Neuron (in vitro differentiated cells): Measurements from ENCODE around the gene SELENON.

Experiments
- H2AFZ ChIP-seq: one replicate; pipeline ENCODE4 v1.6.1; 2013; ENCODE audit warnings: low read depth, mild to moderate bottlenecking, inconsistent platforms, low read length, moderate library complexity
- H3K27me3 ChIP-seq: one replicate; pipeline ENCODE4 v1.6.1; 2013; ENCODE audit warnings: low read length; ENCODE audit not compliant: insufficient read depth
- H3K36me3 ChIP-seq: one replicate; pipeline ENCODE4 v1.6.1; 2013; ENCODE audit warnings: low read length; ENCODE audit not compliant: insufficient read depth
- H3K4me1 ChIP-seq: one replicate; pipeline ENCODE4 v1.6.1; 2013; ENCODE audit warnings: low read length; ENCODE audit not compliant: insufficient read depth
- H3K4me3 ChIP-seq: 2 replicates; pipeline ENCODE4 v1.5.1; 2013; ENCODE audit warnings: mild to moderate bottlenecking, low read length, moderate library complexity
- H3K9me3 ChIP-seq: one replicate; pipeline ENCODE4 v1.6.1; 2013; ENCODE audit warnings: low read length

Gene SELENON

DNA sequence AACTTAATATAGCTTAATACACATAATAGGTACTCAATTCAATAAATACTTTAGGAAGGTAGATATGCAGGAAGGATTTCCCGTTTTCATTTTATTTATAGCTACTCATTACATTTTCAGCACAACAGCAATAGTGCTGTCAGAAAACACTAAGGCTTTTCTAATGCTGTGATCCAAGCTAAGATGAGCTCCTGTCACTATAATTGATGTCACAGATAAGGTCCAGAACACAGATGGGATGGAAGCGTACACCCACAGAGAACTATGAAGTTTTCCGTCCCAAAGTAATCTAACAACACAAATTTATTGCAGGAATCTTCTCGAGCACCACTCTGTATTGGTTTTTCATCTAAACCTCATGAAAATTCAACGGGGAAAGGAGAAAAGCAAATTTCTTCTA is 45.7 kb downstream of the SELENON start:
- no peaks in the 10 kb centered on the region for H3K36me3 ChIP-seq
- no peaks in the 10 kb centered on the region for H3K27me3 ChIP-seq
- H3K4me3 ChIP-seq = no peak overlapping the region
- H3K9me3 ChIP-seq = no peaks in the 10 kb centered on the region
- H3K4me1 ChIP-seq = no peaks in the 10 kb centered on the region
- no peak overlapping the region for H2AFZ ChIP-seq

DNA sequence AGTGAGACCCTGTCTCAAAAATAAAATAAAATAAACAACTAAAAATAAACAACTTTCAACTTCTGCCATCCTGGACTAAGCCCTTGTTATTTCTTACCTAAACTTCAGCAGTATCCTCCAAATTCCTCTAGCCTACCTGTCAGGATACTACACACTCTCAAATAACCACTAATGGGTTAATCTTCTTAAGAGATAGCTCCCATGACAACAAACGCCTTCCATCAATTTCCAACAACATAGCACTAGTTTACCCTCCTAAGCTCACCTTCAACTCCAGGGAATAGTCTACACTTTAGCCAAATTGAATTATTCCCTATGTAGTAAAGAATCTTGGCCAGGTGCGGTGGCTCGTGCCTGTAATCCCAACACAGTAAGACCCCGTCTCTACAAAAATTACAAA is 47.9 kb downstream of the SELENON start:
- H3K4me3 ChIP-seq = no peak overlapping the region
- H3K36me3 ChIP-seq = no peaks in the 10 kb centered on the region
- no peaks in the 10 kb centered on the region for H3K9me3 ChIP-seq
- no peaks in the 10 kb centered on the region for H3K27me3 ChIP-seq
- H3K4me1 ChIP-seq = no peaks in the 10 kb centered on the region
- no peak overlapping the region for H2AFZ ChIP-seq

DNA sequence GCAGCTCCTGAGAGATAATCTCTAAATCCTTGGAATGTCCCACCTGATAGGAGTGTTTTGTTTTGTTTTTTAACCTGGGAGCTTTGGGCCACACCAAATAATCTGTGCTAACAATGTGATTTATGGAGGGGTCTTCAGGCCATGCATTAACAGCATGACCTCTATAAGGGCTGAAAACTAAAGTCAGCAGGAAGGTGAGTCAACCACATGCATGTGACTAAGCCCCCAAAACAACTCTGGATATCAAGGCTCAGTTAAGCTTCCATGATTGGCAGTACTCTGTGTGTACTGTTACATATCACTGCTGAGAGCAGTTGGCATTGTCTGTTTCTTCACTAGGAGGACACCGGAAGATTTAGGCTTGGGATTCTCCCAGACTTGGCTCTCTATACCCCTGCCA is 48.5 kb downstream of the SELENON start:
- Histone ChIP-seq H3K36me3 (no peaks in the 10 kb centered on the region), H3K4me1 (no peaks in the 10 kb centered on the region), H3K27me3 (no peaks in the 10 kb centered on the region), H3K9me3 (no peaks in the 10 kb centered on the region), H3K4me3 (no peak overlapping the region), H2AFZ (no peak overlapping the region)

DNA sequence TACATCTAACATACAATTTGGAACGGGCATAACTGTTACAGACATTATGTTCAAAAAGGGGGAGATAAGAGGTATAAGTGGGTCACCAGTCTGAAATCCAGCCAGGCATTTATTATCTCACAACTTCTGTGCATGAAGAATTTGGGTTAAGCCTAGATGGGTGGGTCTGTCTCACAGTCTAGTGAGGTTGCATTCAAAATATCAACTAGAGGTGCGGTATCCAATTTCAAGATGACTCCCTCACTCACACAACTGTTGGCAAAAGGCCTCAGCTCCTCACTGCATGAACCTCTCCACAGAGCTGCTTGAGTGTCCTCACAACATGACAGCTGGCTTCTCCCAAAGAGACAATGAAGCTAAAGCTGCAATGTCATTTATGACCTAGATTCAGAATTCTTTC is 54.6 kb downstream of the SELENON start:
- Histone ChIP-seq H2AFZ (no peak overlapping the region), H3K9me3 (no peaks in the 10 kb centered on the region), H3K4me3 (no peak overlapping the region), H3K36me3 (no peaks in the 10 kb centered on the region), H3K27me3 (no peaks in the 10 kb centered on the region), H3K4me1 (peaks cover 8% of the 10 kb centered on the region)

DNA sequence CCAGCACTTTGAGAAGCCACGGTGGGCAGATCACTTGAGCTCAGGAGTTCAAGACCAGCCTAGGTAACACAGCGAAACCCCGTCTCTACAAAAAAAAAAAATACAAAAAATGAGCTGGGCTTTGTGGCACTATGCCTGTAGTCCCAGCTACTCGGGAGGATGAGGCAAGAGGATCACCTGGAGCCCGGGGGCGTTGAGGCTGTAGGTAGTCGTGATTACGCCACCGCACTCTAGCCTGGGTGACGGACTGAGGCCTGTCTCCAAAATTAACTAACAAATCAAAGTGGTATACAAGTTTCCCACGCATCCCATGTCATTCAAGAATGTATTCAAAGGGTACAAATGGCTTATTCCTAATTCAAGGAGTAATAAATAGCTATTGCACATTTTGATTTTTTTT is 56.9 kb downstream of the SELENON start:
- no peaks in the 10 kb centered on the region for H3K9me3 ChIP-seq
- peaks cover 13% of the 10 kb centered on the region for H3K4me1 ChIP-seq
- no peak overlapping the region for H3K4me3 ChIP-seq
- no peaks in the 10 kb centered on the region for H3K27me3 ChIP-seq
- H3K36me3 ChIP-seq = no peaks in the 10 kb centered on the region
- no peak overlapping the region for H2AFZ ChIP-seq

DNA sequence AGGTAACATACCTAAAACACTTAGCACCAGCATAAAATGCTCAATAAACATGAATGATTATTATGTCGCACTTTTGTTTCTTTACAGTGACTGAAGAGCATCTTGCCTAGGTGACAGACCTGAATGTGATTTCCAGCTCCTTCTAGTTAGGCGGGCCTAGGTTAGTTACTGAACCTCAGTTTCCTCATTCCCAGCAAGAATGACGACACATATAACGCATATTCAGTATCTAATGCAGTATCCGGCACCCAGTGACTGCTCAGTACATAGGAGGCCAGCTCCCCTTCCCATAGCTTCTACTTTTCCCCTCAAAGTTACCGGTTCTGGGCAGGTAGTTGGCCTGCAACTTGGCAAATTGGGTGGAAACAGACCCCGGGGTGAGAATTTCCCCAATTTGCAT is 58.5 kb downstream of the SELENON start:
- Histone ChIP-seq H3K9me3 (no peaks in the 10 kb centered on the region), H3K4me1 (peaks cover 13% of the 10 kb centered on the region), H3K4me3 (peak overlapping the region; percentile 75), H3K36me3 (peaks cover 7% of the 10 kb centered on the region), H3K27me3 (no peaks in the 10 kb centered on the region), H2AFZ (no peak overlapping the region)

DNA sequence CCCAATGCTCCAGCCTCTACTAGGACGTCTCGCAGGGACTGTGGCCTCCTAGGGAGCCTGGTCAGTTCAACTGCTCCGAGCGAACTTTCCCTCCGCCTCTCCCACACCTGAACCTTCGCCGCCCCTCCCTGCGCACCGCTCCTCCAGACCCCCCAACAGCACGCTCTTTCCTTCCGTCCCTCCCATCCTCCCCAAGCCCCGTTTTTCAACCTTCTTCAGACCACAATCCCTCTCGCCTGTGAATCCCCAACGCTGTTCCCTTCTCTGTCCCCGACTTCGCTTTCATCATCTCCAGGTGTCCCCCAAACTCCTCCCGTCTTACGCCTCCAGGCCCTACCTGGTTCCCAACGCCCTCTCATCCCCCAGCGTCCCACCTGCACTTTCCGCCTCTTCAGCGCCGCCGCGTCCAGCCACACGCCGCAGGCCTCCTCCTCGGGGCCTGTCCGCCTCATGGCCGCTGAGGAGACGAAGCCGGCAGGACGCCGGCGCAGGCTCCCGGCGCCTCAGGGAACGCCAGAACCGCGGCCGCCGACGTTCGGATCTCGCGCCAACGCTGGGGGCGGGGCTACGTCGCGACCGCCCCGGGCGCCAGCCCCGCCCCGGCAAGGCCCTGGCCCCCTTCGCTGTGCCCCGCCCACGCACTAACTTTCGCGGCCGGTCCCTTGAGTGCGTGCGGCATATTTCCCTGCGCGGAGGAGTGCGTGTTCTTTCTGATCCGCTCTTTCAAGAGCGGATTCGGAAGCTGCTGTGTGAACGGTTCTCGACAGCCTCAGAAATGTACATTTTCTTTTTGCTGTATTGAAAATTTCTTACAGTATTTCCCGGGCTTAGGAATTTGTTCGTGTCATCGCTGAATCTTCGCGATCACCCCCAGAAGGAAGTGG is 59.2 kb downstream of the SELENON start, which contains the start of gene AUNIP:
Gene AUNIP (minus strand): TSS at position 552 of the 884 bp plus-strand sequence. CDS start 100 bp downstream, at position 452.
- no peaks in the 10 kb centered on the region for H3K9me3 ChIP-seq

DNA sequence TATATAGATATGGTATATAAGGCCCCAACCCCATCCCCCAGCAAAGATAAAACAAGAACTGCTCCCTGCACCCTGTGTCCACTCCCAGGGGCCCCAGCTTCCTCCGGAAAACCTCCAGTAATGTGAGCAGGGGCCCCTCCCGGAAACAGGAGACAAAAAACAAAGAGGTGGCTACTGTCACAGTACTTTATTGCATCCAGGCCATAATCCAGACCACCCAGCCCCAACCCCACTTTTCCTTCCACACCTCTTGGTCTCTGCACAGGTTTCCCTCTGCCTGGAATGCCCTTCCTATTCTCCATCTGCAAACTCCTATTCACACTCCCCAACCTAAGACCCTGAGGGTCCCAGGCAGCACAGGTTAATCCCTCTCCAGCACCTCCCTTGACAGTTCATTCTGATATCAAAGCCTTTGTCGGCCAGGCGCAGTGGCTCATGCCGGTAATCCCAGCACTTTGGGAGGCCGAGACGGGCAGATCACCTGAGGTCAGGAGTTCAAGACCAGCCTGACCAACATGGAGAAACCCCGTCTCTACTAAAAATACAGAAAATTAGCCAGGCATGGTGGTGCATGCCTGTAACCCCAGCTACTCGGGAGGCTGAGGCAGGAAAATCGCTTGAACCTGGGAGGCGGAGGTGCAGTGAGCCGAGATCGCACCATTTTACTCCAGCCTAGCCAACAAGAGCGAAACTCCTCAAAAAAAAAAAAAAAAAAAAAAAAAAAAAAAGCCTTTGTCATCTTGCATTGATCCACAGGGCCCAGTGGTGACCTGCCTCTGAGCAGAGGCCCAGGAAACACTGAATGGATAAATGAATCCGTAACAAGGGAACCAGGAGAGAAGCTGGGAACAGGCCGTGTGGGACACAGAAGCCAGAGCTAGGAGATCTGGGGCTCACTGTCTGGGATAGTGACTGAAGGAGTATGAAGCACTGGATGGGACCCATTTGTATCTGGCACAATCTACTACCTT is 61.6 kb downstream of the SELENON start:
- Histone ChIP-seq H3K36me3 (peaks cover 7% of the 10 kb centered on the region), H3K27me3 (no peaks in the 10 kb centered on the region), H3K4me3 (no peak overlapping the region), H2AFZ (no peak overlapping the region), H3K4me1 (peaks cover 13% of the 10 kb centered on the region), H3K9me3 (no peaks in the 10 kb centered on the region)

More for the DNA sequence above, 59.2 kb downstream of the SELENON start, which contains the start of gene AUNIP:
- Histone ChIP-seq H3K4me1 (peaks cover 13% of the 10 kb centered on the region), H3K4me3 (peak within 1 kb of the TSS; percentile 75), H3K27me3 (no peaks in the 10 kb centered on the region), H3K36me3 (peaks cover 7% of the 10 kb centered on the region), H2AFZ (peak within 1 kb of the TSS; percentile 63)

DNA sequence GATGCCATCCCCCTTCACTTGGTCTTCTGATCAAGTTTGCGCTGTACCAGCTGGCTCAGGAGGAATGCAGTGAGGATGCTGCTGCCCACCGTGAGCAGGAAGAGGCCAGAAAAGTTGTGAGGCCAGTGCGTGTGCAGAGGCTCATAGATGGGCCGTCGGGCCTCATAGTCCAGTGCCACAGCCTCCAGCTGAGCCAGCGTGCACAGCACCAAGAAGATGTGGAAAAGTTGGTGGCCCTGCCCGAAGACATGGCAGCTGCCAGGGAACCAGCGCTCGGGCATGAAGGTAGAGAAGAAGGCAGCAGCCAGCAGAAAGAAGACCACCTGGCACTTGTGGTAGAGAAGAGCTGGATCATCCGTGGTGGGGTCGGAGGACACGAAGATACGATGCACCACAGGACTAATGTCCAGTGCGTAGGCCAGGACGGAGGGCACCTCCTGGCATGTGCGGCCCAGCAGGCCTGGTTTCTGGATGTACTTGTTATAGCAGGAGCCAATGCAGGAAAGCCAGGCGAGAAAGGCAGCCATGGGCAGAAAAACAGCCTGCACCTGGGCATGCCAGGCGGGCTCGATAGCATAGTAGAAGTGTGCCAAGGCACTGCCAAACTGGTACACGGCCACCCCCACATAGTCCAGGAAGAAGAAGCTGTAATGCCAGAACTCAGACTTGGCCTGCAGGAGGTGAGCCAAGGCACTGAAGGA is 62.9 kb downstream of the SELENON start:
- no peaks in the 10 kb centered on the region for H3K27me3 ChIP-seq
- peaks cover 20% of the 10 kb centered on the region for H3K4me1 ChIP-seq
- no peak overlapping the region for H3K4me3 ChIP-seq
- no peak overlapping the region for H2AFZ ChIP-seq
- peaks cover 7% of the 10 kb centered on the region for H3K36me3 ChIP-seq
- H3K9me3 ChIP-seq = no peaks in the 10 kb centered on the region

DNA sequence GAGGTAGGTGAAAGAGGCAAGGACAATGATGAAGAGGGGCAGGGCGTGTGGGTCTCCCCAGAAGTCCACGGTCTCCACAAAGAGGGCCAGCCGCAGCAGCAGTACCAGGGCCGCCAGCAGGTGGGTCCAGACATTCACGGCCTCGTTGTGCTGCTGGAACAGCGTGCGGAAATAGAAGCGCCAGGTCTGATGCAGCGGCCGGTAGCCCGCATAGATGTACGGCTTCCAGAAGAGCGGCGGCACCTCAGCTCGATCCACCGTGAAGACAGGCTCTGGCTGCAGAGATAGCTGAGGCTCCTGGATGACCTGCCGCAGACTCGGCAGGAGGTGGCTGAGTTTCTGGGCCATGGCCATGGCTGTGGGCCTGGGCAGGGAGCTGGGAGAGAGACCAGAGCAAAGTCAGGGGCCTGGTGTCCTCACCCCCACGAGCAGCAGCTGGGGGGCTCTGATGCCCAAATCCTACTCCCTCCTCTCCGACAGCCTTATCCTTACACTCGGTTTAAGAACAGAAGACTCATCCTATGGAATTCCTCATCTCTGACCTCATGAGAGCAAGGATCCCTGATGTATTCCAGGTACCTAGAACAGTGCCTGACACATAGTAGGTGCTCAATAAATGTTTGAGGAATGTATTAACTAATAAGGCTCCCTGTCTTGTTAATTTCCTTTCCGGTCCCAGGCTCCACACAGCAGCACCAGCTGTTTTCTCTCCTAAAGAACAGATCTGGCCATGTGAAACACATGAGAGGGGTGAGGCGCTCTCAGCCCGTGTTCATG is 63.7 kb downstream of the SELENON start:
- H2AFZ ChIP-seq = no peak overlapping the region
- no peaks in the 10 kb centered on the region for H3K9me3 ChIP-seq
- peaks cover 7% of the 10 kb centered on the region for H3K36me3 ChIP-seq
- peaks cover 17% of the 10 kb centered on the region for H3K4me1 ChIP-seq
- H3K4me3 ChIP-seq = no peak overlapping the region
- no peaks in the 10 kb centered on the region for H3K27me3 ChIP-seq

DNA sequence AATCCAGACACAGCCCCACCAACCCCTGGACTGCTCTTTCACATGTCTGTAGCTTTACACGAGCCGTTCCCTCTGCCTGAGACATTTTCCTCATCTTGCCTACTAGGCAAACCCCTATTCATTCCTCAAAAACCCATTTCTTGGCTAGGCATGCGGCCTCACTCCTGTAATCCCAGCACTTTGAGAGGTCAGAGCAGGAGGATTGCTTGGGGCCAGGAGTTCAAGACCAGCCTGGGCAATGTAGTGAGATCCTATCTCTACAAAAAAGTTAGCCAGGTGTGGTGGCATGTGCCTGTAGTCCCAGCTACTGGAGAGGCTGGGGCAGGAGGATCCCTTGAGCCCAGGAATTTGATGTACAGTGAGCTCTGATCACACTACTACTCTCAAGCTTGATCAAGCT is 64.4 kb downstream of the SELENON start:
- H3K4me1 ChIP-seq = peaks cover 14% of the 10 kb centered on the region
- H3K36me3 ChIP-seq = peaks cover 7% of the 10 kb centered on the region
- no peaks in the 10 kb centered on the region for H3K27me3 ChIP-seq
- no peaks in the 10 kb centered on the region for H3K9me3 ChIP-seq
- H2AFZ ChIP-seq = no peak overlapping the region
- H3K4me3 ChIP-seq = no peak overlapping the region

DNA sequence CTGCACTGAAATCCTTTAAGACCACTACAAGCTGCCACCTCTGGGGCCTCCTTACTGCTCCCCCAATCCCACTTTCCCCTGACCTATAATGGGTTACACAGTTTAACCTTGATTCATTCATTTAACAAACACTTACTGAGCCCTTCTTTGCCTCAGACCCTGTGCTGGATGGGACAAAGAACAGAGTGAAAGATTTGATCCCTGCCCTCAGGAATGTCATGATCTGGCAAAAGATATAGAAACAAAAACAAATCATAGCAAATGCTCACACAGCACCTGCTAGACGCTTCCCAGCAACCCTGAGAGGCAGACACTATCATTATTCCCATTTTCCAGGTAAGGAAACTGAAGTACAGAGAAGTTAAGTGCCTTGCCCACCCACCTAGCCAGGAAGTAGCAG is 66.3 kb downstream of the SELENON start:
- Histone ChIP-seq H3K4me3 (no peak overlapping the region), H3K4me1 (peaks cover 9% of the 10 kb centered on the region), H3K9me3 (no peaks in the 10 kb centered on the region), H2AFZ (no peak overlapping the region), H3K27me3 (no peaks in the 10 kb centered on the region), H3K36me3 (peaks cover 7% of the 10 kb centered on the region)
